Ramos (cell line): Measurements from ENCODE around the gene MPI.
"Not testable (repeated sequence)": the region's sequence is repeated elsewhere in the genome, so short reads cannot be mapped to it uniquely, and the experiment has no call there.

ENCODE experiments used
- in situ Hi-C: fragments of 300-500 bp; cut with MboI; formaldehyde crosslinking; loops from one replicate; pipeline ENCODE4 v1.14.3; 2022; ENCODE audit warnings: low sequenced_read_pairs; ENCODE audit not compliant: unreplicated experiment

Gene MPI

GRCh38 chr15:74858369-74858740 lies 31.5 kb upstream of the MPI start:
- in situ Hi-C loops, result no loop called here

GRCh38 chr15:74863239-74864056 lies 26.4 kb upstream of the MPI start:
- in situ Hi-C loops, result no loop called here

DNA sequence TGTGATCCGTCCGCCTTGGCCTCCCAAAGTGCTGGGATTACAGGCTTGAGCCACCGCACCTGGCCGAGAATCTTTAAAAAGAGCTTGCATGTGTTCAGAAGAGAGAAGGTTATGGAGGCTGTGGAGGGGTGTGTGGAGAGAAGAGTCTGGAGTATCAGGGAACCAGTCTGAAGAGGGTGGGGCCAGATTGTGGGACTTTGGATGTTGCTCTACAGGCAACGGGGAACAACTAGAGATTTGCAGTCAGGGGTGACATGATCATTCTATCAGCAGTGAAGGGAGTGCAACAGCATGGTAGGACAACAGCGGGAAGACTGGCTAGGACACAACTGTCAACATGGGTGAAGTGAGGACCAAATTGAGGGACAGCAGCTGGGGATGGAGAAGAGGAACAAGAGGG lies 25.5 kb upstream of the MPI start:
- in situ Hi-C loops, result no loop called here

DNA sequence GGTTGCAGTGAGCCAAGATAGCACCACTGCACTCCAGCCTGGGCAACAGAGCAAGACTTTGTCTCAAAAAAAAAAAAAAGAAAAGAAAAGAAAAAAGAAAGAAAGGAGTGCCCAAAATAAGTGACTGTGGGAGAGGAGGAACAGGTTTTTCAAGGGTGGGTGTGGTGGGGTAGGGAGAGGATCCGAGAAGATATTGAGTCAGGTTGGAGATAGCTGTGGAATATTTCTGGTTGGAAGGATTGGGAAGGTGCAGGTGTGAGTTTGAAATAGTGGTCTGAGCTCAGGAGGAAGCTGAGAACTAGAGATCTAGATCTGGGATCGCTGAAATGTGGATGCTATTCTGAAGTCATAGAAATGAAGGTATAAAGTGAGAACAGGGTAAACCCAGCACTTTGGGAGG lies 24.5 kb upstream of the MPI start:
- in situ Hi-C loops, result no loop called here

- in situ Hi-C loops, result no loop called here
Observed at GRCh38 chr15:74866090-74866489, 23.8 kb upstream of the MPI start.

GRCh38 chr15:74867466-74868038 lies 22.3 kb upstream of the MPI start:
- in situ Hi-C loops, result no loop called here

DNA sequence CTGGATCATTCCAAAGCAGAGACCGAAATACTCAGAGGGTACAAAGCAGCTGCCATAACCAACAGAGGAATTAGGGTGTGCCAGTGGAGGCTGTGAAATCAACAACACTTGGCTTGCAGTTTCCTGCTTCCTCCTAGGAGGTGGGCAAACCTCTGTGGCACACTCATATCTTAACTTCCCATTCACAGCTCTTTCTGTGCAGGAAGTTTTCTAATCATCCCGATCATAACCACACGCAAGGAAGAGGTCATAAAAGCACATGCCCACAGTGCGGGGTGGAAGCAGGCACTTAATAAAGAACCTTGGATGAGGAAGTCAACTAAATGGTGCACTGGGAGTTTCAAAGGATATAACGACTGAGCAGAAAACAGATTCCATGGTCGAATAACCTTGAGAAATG lies 21.8 kb upstream of the MPI start:
- in situ Hi-C loops, result no loop called here

DNA sequence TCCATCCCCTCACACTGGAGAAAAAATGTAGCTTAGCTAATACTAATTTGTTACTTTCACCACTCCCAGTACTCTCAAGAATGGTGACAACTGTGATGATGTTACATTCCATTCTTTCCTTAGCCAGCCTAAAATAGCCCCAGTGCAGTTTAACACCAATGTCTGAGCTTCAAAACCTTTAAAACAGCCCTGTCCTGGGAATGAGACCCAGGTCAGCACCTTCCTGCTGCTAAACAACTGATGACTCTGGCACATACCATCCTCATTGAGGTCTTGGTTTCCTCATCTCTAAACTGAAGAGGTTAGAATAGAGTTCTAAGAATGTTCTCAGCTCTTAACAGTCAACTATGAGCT lies 20.5 kb upstream of the MPI start:
- in situ Hi-C loops, result no loop called here

DNA sequence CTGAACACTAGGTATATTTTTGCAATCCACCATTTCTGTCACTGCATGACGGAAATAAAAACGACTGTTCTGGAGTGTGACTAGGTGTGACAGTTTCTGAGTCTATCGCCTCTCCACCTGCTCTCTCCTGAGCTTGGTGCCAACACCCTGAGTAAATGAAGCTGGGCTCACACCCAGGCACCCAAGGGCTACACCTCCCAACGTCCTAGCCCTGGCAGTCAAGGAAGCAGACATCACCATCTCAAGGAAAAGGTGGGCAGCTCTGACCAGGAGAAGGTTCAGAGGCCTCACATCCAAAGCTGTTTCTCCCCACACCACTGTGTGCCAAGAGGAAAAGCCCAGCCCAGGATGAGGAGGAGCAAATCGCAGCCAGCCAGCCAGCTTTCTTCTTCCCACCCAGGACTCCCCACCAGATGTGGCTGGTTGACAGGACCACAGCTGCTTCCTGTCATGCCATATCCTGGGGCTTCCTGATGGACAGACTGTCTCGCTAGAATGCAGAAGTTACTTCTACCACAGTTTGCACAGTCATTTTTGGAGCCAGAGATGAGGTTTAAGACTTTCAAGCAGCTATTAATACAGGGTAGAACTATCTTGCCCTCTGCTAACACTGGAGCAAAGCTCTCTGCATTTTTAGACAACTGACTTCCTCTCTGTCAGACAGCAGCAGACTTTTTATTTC lies 20.0 kb upstream of the MPI start:
- in situ Hi-C loops, result no loop called here

- in situ Hi-C loops, result no loop called here
Observed at GRCh38 chr15:74870436-74871215, 19.2 kb upstream of the MPI start.

DNA sequence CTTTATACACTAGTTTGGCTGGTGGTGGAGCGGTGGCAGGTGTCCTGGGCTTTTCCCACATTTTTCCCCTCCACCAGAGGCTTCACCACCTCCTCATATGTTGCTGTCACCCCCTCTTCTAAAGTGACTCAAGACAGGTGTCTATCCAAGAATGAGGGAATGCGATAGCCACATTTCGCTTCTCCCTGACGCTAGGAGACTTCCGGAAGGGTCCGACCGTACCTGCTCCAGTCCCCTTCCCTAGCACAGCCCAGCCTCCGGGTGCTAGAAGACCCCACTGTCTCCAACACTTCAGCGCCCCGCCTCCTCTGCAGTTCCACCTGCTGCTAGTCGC lies 17.2 kb upstream of the MPI start:
- in situ Hi-C loops, result no loop called here

DNA sequence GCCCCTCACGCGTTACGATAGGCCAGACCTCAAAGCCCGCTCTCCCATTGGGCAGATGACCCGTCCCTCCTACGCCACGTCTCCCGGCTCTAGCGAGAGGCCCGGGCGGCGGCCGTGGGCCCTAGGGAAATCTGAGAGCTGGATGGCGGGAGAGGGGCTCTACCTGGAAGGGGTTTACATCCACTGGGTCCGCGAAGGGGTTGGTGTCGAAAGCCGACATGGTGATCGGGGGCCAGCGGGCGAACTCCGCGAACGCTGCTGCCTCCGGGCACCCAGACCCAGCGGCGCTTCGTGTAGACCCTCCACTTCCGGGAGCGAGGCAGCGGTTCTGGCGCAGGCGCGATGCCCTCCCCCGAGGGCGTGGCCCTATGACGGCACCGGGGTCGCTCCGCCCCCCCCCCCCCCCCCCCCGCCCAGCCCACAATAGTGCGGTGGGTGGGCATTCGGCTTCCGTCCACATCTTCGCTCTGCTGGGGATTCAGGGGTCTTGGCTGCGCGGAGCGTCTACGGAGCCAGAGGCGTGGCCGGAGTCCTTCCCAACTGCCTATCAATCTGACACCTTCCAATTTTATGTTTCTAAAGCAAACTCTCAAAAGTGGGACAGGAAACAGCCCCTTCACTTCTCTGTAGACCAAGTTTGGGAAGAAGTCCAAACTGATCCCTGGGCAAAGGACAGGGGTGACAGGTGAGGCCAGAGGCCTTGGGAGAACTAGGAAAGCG lies 16.6 kb upstream of the MPI start, which contains the start of gene SCAMP2:
Gene SCAMP2 (minus strand): TSS at position 330 of the 720 bp plus-strand sequence. CDS start 110 bp downstream, at position 220.
- in situ Hi-C loops, result no loop called here

GRCh38 chr15:74873756-74874424 lies 16.0 kb upstream of the MPI start:
- in situ Hi-C loops, result no loop called here

DNA sequence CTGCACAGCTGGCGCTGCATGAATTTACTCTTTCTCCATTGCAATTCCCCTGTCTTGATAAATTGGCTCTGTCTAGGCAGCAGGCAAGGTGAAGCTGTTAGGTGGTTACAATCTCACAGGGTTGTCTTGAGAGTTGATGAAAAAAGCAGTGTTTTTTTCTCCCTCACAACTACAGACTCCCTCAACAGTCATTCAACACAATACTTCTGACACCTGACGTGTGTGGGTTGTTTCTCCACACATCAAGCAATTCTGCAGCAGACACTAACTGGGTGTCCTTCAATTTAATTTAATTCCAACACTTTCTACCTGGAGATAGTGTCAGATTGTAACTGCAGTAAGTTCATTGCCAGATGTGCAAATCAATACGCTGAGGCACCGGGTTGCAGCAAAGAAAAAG lies 11.6 kb upstream of the MPI start:
- in situ Hi-C loops, result no loop called here

- in situ Hi-C loops, result no loop called here
Observed at GRCh38 chr15:74882528-74882927, 7.3 kb upstream of the MPI start.

GRCh38 chr15:74884428-74885223 lies 5.2 kb upstream of the MPI start:
- in situ Hi-C loops, result no loop called here

- in situ Hi-C loops, result no loop called here
Observed at GRCh38 chr15:74885461-74885860, 4.4 kb upstream of the MPI start.

- in situ Hi-C loops, result not testable (repeated sequence)
Observed at GRCh38 chr15:74887537-74888193, 2.2 kb upstream of the MPI start.
